Panc1 (cell line): Measurements from ENCODE around the gene HNF1A.

Experiments
- SIN3A ChIP-seq: IDR thresholded peaks from 2 replicates; pipeline ENCODE4 v1.6.1; 2012; ENCODE audit warnings: low read depth, mild to moderate bottlenecking, low read length, moderate library complexity, borderline replicate concordance; ENCODE audit not compliant: insufficient read depth
- TF ChIP-seq, protein P1 (sequence below): fragments of 450-650 bp; IDR thresholded peaks from 2 replicates; pipeline ENCODE4 v1.5.1; 2017; ENCODE audit warnings: mild to moderate bottlenecking

GRCh38 chr12:120993496-120993895, 15.2 kb downstream of the HNF1A start:
- TF ChIP-seq, protein P1, sequence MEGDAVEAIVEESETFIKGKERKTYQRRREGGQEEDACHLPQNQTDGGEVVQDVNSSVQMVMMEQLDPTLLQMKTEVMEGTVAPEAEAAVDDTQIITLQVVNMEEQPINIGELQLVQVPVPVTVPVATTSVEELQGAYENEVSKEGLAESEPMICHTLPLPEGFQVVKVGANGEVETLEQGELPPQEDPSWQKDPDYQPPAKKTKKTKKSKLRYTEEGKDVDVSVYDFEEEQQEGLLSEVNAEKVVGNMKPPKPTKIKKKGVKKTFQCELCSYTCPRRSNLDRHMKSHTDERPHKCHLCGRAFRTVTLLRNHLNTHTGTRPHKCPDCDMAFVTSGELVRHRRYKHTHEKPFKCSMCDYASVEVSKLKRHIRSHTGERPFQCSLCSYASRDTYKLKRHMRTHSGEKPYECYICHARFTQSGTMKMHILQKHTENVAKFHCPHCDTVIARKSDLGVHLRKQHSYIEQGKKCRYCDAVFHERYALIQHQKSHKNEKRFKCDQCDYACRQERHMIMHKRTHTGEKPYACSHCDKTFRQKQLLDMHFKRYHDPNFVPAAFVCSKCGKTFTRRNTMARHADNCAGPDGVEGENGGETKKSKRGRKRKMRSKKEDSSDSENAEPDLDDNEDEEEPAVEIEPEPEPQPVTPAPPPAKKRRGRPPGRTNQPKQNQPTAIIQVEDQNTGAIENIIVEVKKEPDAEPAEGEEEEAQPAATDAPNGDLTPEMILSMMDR, result no peak
- no peak for TF ChIP-seq SIN3A
